Breast epithelium (tissue), 4 donors: Measurements from ENCODE around the gene SLC4A7. TPM values are rescaled to one million over a fixed set of nuclear protein-coding genes. Genes with fewer than 3 reads are reported as not detected.

ENCODE experiments used
- DNase-seq, 2 donors: peaks; one replicate each; pipeline ENCODE4 v3.0.0-alpha.2; 2019; ENCODE audit warnings: low spot score in 2 of 2
- H3K27ac ChIP-seq, 2 donors: fragments of 200-600 bp; sonication (generic) in 1 of 2; one replicate each; pipeline ENCODE4 v1.5.1; 2016 to 2019; ENCODE audit warnings: mild to moderate bottlenecking in 1 of 2
- H3K27me3 ChIP-seq, 2 donors: fragments of 200-600 bp; sonication (generic) in 1 of 2; one replicate each; pipeline versions ENCODE4 v1.5.1 to v1.6.0; 2017 to 2019; ENCODE audit warnings: control low read depth in 1 of 2, mild to moderate bottlenecking in 1 of 2
- H3K36me3 ChIP-seq: fragments of 200-600 bp; one replicate; pipeline ENCODE4 v1.5.1; 2019
- H3K4me1 ChIP-seq, 2 donors: fragments of 200-600 bp; sonication (generic); one replicate each; pipeline ENCODE4 v1.5.1; 2016 to 2019; ENCODE audit warnings: control low read depth in 1 of 2
- H3K4me3 ChIP-seq, 3 donors: fragments of 200-600 bp; sonication (generic); 1 replicate in 2 of 3; 2 replicates in 1 of 3; pipeline ENCODE4 v1.5.1; 2016 to 2019; ENCODE audit warnings: mild to moderate bottlenecking in 3 of 3, moderate library complexity in 2 of 3
- H3K9me3 ChIP-seq, 2 donors: fragments of 200-600 bp; sonication (generic) in 1 of 2; one replicate each; pipeline ENCODE4 v1.5.1; 2016 to 2019; ENCODE audit warnings: control low read depth in 1 of 2
- POLR2A ChIP-seq: fragments of 450-650 bp; IDR thresholded peaks from one replicate; pipeline ENCODE4 v1.6.1; 2016; ENCODE audit warnings: antibody characterized with exemption, mild to moderate bottlenecking, moderate library complexity
- POLR2AphosphoS5 ChIP-seq, 3 donors: sonication (generic); formaldehyde crosslinking; IDR thresholded peaks; one replicate each; pipeline ENCODE4 v1.6.1; 2017; ENCODE audit warnings: antibody characterized with exemption in 3 of 3
- intact Hi-C: fragments of 100-400 bp; cut with DNase I; formaldehyde crosslinking; loops from one replicate; pipeline ENCODE4 v1.15.1; 2023; ENCODE audit warnings: low total_unique reads
- total RNA-seq, 3 donors: library from RNA; depleted of rRNA; stranded (reverse); fragments of >200 nt; gene quantifications; one replicate each; pipeline ENCODE4 v1.1.0, GENCODE V29; 2016
- TF ChIP-seq, protein P1 (sequence below), 3 donors: fragments of 450-650 bp; IDR thresholded peaks; one replicate each; pipeline ENCODE4 v1.5.1; 2016 to 2017; ENCODE audit warnings: antibody characterized with exemption in 3 of 3, mild to moderate bottlenecking in 3 of 3, moderate library complexity in 3 of 3

SLC4A7 gene
- total RNA-seq, 3 donors from 2014 or later = 32.8 to 219 (median 204) TPM

DNA sequence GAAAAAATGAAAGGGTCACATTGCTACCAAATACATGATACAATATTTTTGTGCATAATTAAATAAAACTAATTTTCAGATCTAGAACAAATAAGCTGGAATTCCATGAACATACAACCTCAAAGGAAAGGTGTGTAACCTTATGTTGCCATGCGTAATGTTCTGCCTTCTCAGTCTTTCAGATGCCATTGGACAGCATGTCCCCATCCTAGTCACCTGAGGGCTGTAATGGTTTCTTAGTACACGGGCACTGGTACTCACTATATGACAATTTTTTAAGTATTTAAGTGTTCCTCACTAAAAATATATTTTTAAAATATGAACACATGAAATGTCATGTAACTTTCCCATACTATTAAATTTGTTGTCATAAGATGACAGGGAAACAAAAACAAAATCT, 139.1 kb downstream of the SLC4A7 start:
- H3K4me1 ChIP-seq = no peaks in the 10 kb centered on the region
- intact Hi-C loops = no loop called here
- DNase-seq = no peak
- H3K9me3 ChIP-seq = no peaks in the 10 kb centered on the region
- TF ChIP-seq, protein P1, sequence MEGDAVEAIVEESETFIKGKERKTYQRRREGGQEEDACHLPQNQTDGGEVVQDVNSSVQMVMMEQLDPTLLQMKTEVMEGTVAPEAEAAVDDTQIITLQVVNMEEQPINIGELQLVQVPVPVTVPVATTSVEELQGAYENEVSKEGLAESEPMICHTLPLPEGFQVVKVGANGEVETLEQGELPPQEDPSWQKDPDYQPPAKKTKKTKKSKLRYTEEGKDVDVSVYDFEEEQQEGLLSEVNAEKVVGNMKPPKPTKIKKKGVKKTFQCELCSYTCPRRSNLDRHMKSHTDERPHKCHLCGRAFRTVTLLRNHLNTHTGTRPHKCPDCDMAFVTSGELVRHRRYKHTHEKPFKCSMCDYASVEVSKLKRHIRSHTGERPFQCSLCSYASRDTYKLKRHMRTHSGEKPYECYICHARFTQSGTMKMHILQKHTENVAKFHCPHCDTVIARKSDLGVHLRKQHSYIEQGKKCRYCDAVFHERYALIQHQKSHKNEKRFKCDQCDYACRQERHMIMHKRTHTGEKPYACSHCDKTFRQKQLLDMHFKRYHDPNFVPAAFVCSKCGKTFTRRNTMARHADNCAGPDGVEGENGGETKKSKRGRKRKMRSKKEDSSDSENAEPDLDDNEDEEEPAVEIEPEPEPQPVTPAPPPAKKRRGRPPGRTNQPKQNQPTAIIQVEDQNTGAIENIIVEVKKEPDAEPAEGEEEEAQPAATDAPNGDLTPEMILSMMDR (IDR thresholded peaks at IDR 0.05) = no peak
- no peak for TF ChIP-seq POLR2AphosphoS5 (IDR thresholded peaks at IDR 0.05)
- TF ChIP-seq POLR2A = no peak
- H3K4me3 ChIP-seq = no peak overlapping the region
- H3K27me3 ChIP-seq = no peaks in the 10 kb centered on the region
- no peaks in the 10 kb centered on the region for H3K36me3 ChIP-seq
- H3K27ac ChIP-seq = peak overlapping the region in 1 of 2 donors; percentile 48

DNA sequence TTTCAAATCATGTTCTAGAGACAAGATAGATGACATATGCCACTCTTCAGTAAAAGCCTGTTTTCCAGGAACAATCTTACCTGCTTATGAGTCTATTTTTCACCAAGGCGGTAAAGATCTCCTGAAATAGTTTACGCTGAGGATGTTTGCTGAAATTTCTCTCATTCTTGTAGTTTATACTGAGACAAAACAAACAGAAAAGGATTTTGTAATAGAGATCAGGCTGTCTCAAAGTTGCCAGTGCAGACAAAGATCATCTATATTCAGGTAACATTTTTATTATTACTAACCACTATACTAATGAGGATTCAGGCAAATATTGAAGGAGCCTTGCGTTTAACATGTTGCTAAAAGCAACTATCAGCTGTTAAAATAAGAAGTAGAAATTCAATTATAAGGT, 140.0 kb downstream of the SLC4A7 start:
- Histone ChIP-seq H3K27ac (no peak overlapping the region), H3K27me3 (no peaks in the 10 kb centered on the region), H3K4me3 (no peak overlapping the region), H3K36me3 (no peaks in the 10 kb centered on the region), H3K4me1 (no peaks in the 10 kb centered on the region), H3K9me3 (no peaks in the 10 kb centered on the region)
- TF ChIP-seq, protein P1 (IDR thresholded peaks at IDR 0.05) = no peak
- no peak for DNase-seq
- intact Hi-C loops = no loop called here

DNA sequence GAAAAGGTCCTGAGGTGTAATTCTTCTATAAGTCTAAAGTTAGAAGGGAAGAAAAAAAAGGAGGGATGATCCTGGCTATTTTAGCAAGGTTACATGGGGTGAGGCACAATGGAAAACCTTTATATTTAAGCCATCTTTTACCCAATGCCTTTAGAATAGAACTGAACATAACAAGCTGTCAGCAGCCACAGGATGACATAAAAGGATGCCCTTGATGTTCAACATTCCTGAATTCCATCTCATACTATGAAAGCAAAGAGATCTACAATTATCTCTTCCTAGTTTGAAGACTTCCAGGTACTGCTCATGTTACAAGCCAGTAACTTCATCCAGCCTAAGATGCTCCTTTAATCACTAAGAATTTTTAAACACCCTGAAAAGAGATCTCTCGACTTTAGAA, 141.9 kb downstream of the SLC4A7 start:
- H3K27ac ChIP-seq = no peak overlapping the region
- no peak for DNase-seq
- TF ChIP-seq, protein P1 (IDR thresholded peaks at IDR 0.05) = no peak
- TF ChIP-seq POLR2AphosphoS5 (IDR thresholded peaks at IDR 0.05) = no peak
- TF ChIP-seq POLR2A = no peak
- no peak overlapping the region for H3K4me3 ChIP-seq
- H3K36me3 ChIP-seq = no peaks in the 10 kb centered on the region
- no peaks in the 10 kb centered on the region for H3K4me1 ChIP-seq
- no peaks in the 10 kb centered on the region for H3K9me3 ChIP-seq
- intact Hi-C loops = no loop called here
- H3K27me3 ChIP-seq = no peaks in the 10 kb centered on the region

DNA sequence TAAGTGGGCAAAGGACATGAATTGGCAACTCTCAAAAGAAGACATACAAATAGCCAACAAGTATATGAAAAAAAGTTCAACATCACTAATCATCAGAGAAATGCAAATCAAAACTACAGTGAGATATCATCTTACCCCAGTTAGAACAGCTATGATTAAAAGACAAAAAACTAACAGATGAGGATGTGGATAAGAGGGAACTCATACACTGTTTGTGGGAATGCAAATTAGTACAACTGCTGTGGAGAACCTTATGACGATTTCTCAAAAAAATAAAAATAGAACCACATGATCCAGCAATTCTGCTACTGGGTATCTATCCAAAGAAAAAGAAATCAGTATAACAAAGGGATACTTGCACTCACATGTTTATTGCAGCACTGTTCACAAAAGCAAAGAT, 143.7 kb downstream of the SLC4A7 start:
- no peaks in the 10 kb centered on the region for H3K27me3 ChIP-seq
- no peaks in the 10 kb centered on the region for H3K4me1 ChIP-seq
- H3K36me3 ChIP-seq = no peaks in the 10 kb centered on the region
- DNase-seq = no peak
- intact Hi-C loops = no loop called here
- TF ChIP-seq POLR2A (no peak), POLR2AphosphoS5 (IDR thresholded peaks at IDR 0.05) (no peak)
- TF ChIP-seq, protein P1 (IDR thresholded peaks at IDR 0.05) = no peak
- no peak overlapping the region for H3K4me3 ChIP-seq
- no peaks in the 10 kb centered on the region for H3K9me3 ChIP-seq
- no peak overlapping the region for H3K27ac ChIP-seq

DNA sequence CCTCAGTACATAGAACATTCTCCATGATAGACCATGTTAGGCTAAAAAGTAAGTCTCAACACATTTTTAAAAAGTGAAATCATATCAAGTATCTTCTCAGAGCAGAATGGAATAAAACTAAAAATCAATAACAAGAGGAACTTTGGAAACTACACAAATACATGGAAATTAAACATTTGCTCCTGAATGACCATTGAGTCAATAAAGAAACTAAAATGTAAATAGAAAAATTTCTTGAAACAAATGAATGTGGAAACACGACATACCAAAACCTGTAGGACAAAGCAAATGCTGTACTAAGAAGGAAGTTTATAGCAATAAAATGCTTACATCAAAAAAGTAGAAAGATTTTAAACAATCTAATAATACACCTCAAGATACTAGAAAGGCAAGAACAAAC, 148.6 kb downstream of the SLC4A7 start:
- Histone ChIP-seq H3K9me3 (no peaks in the 10 kb centered on the region), H3K4me1 (no peaks in the 10 kb centered on the region), H3K27ac (no peak overlapping the region), H3K4me3 (no peak overlapping the region), H3K36me3 (no peaks in the 10 kb centered on the region), H3K27me3 (no peaks in the 10 kb centered on the region)
- no peak for TF ChIP-seq POLR2A
- TF ChIP-seq, protein P1 (IDR thresholded peaks at IDR 0.05) = no peak
- intact Hi-C loops = no loop called here
- no peak for DNase-seq
